Keratinocyte (primary cell): Measurements from ENCODE around the gene SELE. TPM values are rescaled to one million over a fixed set of nuclear protein-coding genes. Genes with fewer than 3 reads are reported as not detected.

ENCODE experiments used
- DNase-seq: peaks from one replicate; pipeline ENCODE4 v3.0.0-alpha.2; 2011; ENCODE audit warnings: low read depth, missing footprints, low spot score
- FAIRE-seq: peaks from 2 replicates; lab custom pipeline; 2011; peaks lifted over from hg19 to GRCh38; lab: Jason Lieb, UNC
- H2AFZ ChIP-seq: 2 replicates; pipeline ENCODE4 v1.6.0; 2012; ENCODE audit warnings: low read length, control low read depth, inconsistent platforms; ENCODE audit not compliant: control insufficient read depth
- H3K27ac ChIP-seq: 2 replicates; pipeline ENCODE4 v1.5.1; 2011; ENCODE audit warnings: low read length; ENCODE audit not compliant: control insufficient read depth, insufficient read depth
- H3K27me3 ChIP-seq: 3 replicates; pipeline ENCODE4 v1.6.0; 2011; ENCODE audit warnings: low read length; ENCODE audit not compliant: control insufficient read depth, insufficient read depth; ENCODE audit errors: extremely low read depth
- H3K36me3 ChIP-seq, 2 experiments: 2 replicates in 1 of 2; 3 replicates in 1 of 2; pipeline ENCODE4 v1.5.1; 2011; ENCODE audit warnings: low read length in 2 of 2, mild to moderate bottlenecking in 1 of 2; ENCODE audit not compliant: control insufficient read depth in 2 of 2, insufficient read depth in 2 of 2; ENCODE audit errors: extremely low read depth in 1 of 2
- H3K4me1 ChIP-seq: 3 replicates; pipeline ENCODE4 v1.5.1; 2011; ENCODE audit warnings: low read length; ENCODE audit not compliant: control insufficient read depth, insufficient read depth; ENCODE audit errors: extremely low read depth
- H3K4me2 ChIP-seq: 3 replicates; pipeline ENCODE4 v1.6.0; 2011; ENCODE audit warnings: low read depth, low read length; ENCODE audit not compliant: control insufficient read depth, insufficient read depth; ENCODE audit errors: extremely low read depth
- H3K4me3 ChIP-seq, 3 experiments: fragments of 200-600 bp in 1 of 3; sonication (generic) in 1 of 3; 2 replicates in 2 of 3; 3 replicates in 1 of 3; pipeline ENCODE4 v1.5.1; 2011 to 2016; ENCODE audit warnings: low read length in 3 of 3, mild to moderate bottlenecking in 3 of 3, control low read depth in 2 of 3, inconsistent platforms in 1 of 3, low read depth in 1 of 3, mixed read lengths in 1 of 3, mixed run types in 1 of 3, moderate library complexity in 1 of 3; ENCODE audit not compliant: control insufficient read depth in 2 of 3, insufficient read depth in 2 of 3; ENCODE audit errors: extremely low read depth in 1 of 3
- H3K79me2 ChIP-seq: 2 replicates; pipeline ENCODE4 v1.6.0; 2012; ENCODE audit warnings: low read length; ENCODE audit not compliant: control insufficient read depth, insufficient read depth
- H3K9ac ChIP-seq: 3 replicates; pipeline ENCODE4 v1.6.0; 2011; ENCODE audit warnings: low read length; ENCODE audit not compliant: control insufficient read depth, insufficient read depth; ENCODE audit errors: extremely low read depth
- H3K9me1 ChIP-seq: 3 replicates; pipeline ENCODE4 v1.6.0; 2011; ENCODE audit warnings: low read length; ENCODE audit not compliant: control insufficient read depth, insufficient read depth; ENCODE audit errors: extremely low read depth
- H3K9me3 ChIP-seq: 2 replicates; pipeline ENCODE4 v1.5.1; 2012; ENCODE audit warnings: low read depth, low read length; ENCODE audit not compliant: control insufficient read depth
- H4K20me1 ChIP-seq: 3 replicates; pipeline ENCODE4 v1.6.0; 2011; ENCODE audit warnings: low read length; ENCODE audit not compliant: control insufficient read depth, insufficient read depth; ENCODE audit errors: extremely low read depth
- EZH2 ChIP-seq: IDR thresholded peaks from one replicate; pipeline ENCODE4 v1.6.1; 2012; ENCODE audit warnings: inconsistent platforms, mild to moderate bottlenecking, low read length, moderate library complexity
- dilution Hi-C: fragments of 300-500 bp; cut with MboI; formaldehyde crosslinking; loops from one replicate; pipeline ENCODE4 v1.7.0; 2020; ENCODE audit warnings: low sequenced_read_pairs; ENCODE audit not compliant: extremely low pct_ligation_motif_present
- polyA plus RNA-seq, 5 experiments: library from polyadenylated mRNA; depleted of rRNA in 3 of 5; stranded (reverse) in 3 of 5; stranded (forward) in 1 of 5; unstranded in 1 of 5; fragments of >200 nt; gene quantifications; 1 replicate in 1 of 5; 2 replicates in 3 of 5; 3 replicates in 1 of 5; pipeline versions ENCODE4 v1.2.1 to v1.2.3, GENCODE V29; 2011 to 2012; ENCODE audit warnings: missing spikeins in 2 of 5, low read depth in 1 of 5, low replicate concordance in 1 of 5
- TF ChIP-seq, protein P1 (sequence below), 3 experiments: IDR thresholded peaks in 1 of 3; conservative IDR thresholded peaks in 1 of 3; optimal IDR thresholded peaks in 1 of 3; 2 replicates in 2 of 3; 3 replicates in 1 of 3; pipeline versions ENCODE3 to v1.5.1; 2011; ENCODE audit warnings: low read length in 3 of 3, mild to moderate bottlenecking in 3 of 3, moderate library complexity in 2 of 3, control low read depth in 1 of 3, inconsistent platforms in 1 of 3; ENCODE audit not compliant: insufficient read depth in 2 of 3; ENCODE audit errors: extremely low read depth in 1 of 3

SELE gene
- polyA plus RNA-seq, 1 donor (not counting 4 experiments of a cell fraction or from before 2014, with no cell fraction given) = not detected

DNA sequence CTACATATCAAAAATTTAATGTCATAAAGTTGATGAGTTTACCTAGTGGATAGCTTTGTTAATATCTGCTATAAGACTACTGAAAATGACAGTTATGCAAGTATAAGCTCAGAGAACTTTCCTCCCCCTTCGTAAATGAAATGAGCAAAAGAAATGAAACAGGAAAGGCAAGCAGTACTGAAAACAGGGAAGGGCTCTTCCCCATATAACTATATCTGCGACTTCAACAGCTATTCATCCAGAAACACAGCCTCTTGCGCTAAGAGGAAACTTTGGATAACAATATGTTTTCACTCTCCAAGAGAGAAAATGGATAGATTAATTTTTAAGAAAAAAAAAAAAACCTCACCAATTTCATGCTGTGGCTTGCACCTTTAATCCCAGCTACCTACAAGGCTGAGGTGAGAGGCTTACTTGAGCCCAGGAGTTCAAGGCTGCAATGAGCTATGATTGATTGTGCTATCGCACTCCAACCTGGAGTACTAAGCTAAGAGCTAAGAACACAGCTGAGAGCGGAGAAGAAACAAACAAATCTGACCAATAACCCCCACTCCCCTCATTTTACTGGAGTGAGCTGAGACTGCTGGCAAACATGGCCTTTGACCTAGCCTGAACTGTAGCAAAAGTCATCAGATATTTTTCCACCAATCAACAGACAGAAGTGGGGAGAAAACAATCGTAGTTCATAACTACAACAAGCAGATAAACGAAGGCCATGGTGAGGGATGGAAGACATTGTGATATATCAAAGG is 31.9 kb upstream of the SELE start:
- no peak overlapping the region for H3K9ac ChIP-seq
- H4K20me1 ChIP-seq = no peaks in the 10 kb centered on the region
- H3K4me2 ChIP-seq = no peak overlapping the region
- no peaks in the 10 kb centered on the region for H3K4me1 ChIP-seq
- H3K9me3 ChIP-seq = no peaks in the 10 kb centered on the region
- no peak for DNase-seq
- no peak for TF ChIP-seq EZH2
- TF ChIP-seq, protein P1, sequence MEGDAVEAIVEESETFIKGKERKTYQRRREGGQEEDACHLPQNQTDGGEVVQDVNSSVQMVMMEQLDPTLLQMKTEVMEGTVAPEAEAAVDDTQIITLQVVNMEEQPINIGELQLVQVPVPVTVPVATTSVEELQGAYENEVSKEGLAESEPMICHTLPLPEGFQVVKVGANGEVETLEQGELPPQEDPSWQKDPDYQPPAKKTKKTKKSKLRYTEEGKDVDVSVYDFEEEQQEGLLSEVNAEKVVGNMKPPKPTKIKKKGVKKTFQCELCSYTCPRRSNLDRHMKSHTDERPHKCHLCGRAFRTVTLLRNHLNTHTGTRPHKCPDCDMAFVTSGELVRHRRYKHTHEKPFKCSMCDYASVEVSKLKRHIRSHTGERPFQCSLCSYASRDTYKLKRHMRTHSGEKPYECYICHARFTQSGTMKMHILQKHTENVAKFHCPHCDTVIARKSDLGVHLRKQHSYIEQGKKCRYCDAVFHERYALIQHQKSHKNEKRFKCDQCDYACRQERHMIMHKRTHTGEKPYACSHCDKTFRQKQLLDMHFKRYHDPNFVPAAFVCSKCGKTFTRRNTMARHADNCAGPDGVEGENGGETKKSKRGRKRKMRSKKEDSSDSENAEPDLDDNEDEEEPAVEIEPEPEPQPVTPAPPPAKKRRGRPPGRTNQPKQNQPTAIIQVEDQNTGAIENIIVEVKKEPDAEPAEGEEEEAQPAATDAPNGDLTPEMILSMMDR (optimal IDR thresholded peaks at IDR 0.05 in 1 of 3, IDR thresholded peaks at IDR 0.05 in 1 of 3, conservative IDR thresholded peaks at IDR 0.05 in 1 of 3; ENCODE audit: extremely low read depth in 1 of 3, insufficient read depth in 2 of 3, low read length in 3 of 3) = no peak
- H3K27ac ChIP-seq = no peak overlapping the region
- no peaks in the 10 kb centered on the region for H3K36me3 ChIP-seq
- no peak for FAIRE-seq
- H3K79me2 ChIP-seq = no peaks in the 10 kb centered on the region
- no peak overlapping the region for H2AFZ ChIP-seq
- H3K9me1 ChIP-seq = no peaks in the 10 kb centered on the region
- dilution Hi-C loops = no loop called here
- H3K27me3 ChIP-seq = no peaks in the 10 kb centered on the region
- H3K4me3 ChIP-seq = no peak overlapping the region

- FAIRE-seq (no peak), DNase-seq (no peak)
- no peaks in the 10 kb centered on the region for H3K79me2 ChIP-seq
- no peaks in the 10 kb centered on the region for H3K36me3 ChIP-seq
- H3K4me2 ChIP-seq = no peak overlapping the region
- no peaks in the 10 kb centered on the region for H3K27me3 ChIP-seq
- no peak overlapping the region for H2AFZ ChIP-seq
- H4K20me1 ChIP-seq = no peaks in the 10 kb centered on the region
- H3K9ac ChIP-seq = no peak overlapping the region
- H3K9me1 ChIP-seq = no peaks in the 10 kb centered on the region
- no peak overlapping the region for H3K27ac ChIP-seq
- no peaks in the 10 kb centered on the region for H3K9me3 ChIP-seq
- no peak for TF ChIP-seq EZH2
- TF ChIP-seq, protein P1 (optimal IDR thresholded peaks at IDR 0.05 in 1 of 3, IDR thresholded peaks at IDR 0.05 in 1 of 3, conservative IDR thresholded peaks at IDR 0.05 in 1 of 3; ENCODE audit: extremely low read depth in 1 of 3, insufficient read depth in 2 of 3, low read length in 3 of 3) = no peak
- no peaks in the 10 kb centered on the region for H3K4me1 ChIP-seq
- dilution Hi-C loops = no loop called here
- H3K4me3 ChIP-seq = no peak overlapping the region
Observed at GRCh38 chr1:169764919-169765318, 31.0 kb upstream of the SELE start.
